ENCODE data around the gene LRRC26. TPM values are rescaled to one million over a fixed set of nuclear protein-coding genes. Genes with fewer than 3 reads are reported as not detected.

The LRRC26 gene
- total RNA-seq, 1 donor: not detected

- TF ChIP-seq, protein P1, sequence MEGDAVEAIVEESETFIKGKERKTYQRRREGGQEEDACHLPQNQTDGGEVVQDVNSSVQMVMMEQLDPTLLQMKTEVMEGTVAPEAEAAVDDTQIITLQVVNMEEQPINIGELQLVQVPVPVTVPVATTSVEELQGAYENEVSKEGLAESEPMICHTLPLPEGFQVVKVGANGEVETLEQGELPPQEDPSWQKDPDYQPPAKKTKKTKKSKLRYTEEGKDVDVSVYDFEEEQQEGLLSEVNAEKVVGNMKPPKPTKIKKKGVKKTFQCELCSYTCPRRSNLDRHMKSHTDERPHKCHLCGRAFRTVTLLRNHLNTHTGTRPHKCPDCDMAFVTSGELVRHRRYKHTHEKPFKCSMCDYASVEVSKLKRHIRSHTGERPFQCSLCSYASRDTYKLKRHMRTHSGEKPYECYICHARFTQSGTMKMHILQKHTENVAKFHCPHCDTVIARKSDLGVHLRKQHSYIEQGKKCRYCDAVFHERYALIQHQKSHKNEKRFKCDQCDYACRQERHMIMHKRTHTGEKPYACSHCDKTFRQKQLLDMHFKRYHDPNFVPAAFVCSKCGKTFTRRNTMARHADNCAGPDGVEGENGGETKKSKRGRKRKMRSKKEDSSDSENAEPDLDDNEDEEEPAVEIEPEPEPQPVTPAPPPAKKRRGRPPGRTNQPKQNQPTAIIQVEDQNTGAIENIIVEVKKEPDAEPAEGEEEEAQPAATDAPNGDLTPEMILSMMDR (IDR thresholded peaks at IDR 0.05; ENCODE audit: insufficient read depth, low read length): no peak
- DNase-seq (ENCODE audit: low read depth): no peak
- H3K4me3 ChIP-seq (ENCODE audit: low read depth, low read length): no peak overlapping the region
Measured at GRCh38 chr9:137192448-137192780, 22.6 kb upstream of the LRRC26 start.

GRCh38 chr9:137191691-137192447, 22.0 kb upstream of the LRRC26 start:
- H3K4me3 ChIP-seq (ENCODE audit: low read depth, low read length): no peak overlapping the region
- TF ChIP-seq, protein P1 (IDR thresholded peaks at IDR 0.05; ENCODE audit: insufficient read depth, low read length): no peak
- no peak for DNase-seq (ENCODE audit: low read depth)

DNA sequence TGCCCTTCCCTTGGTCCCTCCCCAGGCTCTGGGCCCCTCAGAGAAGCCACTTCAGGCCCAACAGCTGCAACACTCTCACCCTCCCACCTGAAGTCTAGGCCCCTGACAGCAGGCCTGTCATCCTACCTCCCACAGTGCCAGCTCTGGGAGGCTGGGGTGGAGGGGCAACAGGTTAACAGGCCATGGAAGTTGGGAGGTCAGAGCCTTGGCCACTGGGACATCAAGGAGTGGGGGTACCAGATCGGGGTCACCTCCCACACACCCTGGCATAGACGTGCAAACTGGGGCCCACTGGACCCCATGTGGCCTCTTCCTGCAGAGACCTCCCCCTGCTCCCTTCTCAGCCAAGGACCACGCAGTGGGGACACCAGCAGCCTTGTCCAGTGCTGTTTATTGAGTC, 21.4 kb upstream of the LRRC26 start:
- TF ChIP-seq, protein P1 (IDR thresholded peaks at IDR 0.05; ENCODE audit: insufficient read depth, low read length): no peak
- no peak for DNase-seq (ENCODE audit: low read depth)

DNA sequence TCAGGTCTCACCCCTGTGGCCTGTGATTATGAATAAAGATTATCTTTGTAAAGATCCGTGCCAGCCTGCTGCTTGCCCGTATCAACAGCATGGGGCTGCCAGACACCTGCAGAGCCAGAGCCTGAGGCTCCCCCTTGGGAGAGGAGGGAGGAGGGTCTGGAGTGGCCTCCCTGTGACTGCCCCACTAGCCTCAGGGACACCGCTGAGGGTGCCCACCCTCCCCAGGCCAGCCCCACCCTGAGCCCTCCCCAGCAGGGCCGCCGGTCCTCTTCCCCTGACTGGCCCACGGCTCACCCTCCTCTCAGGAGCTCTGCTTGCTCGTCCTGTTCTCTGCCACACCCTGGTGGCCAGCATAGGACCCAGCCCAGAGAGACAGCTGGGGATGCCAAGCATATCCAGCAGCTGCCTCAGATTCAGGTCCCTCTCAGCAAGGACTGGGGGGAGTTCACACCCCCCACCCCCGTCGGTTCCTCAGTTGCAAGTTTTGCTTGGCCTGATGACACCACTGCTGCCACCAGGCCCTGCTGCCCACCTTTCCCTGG, 20.5 kb upstream of the LRRC26 start:
- no peak for DNase-seq (ENCODE audit: low read depth)
- TF ChIP-seq, protein P1 (IDR thresholded peaks at IDR 0.05; ENCODE audit: insufficient read depth, low read length): no peak
- H3K4me3 ChIP-seq (ENCODE audit: low read depth, low read length): peak overlapping the region; percentile 96

More for the DNA sequence above, 21.4 kb upstream of the LRRC26 start:
- no peak overlapping the region for H3K4me3 ChIP-seq (ENCODE audit: low read depth, low read length)

- H3K4me3 ChIP-seq (ENCODE audit: low read depth, low read length): peak overlapping the region; percentile 96
- TF ChIP-seq, protein P1 (IDR thresholded peaks at IDR 0.05; ENCODE audit: insufficient read depth, low read length): no peak
- DNase-seq (ENCODE audit: low read depth): no peak
Measured at GRCh38 chr9:137189297-137190295, 19.7 kb upstream of the LRRC26 start.

DNA sequence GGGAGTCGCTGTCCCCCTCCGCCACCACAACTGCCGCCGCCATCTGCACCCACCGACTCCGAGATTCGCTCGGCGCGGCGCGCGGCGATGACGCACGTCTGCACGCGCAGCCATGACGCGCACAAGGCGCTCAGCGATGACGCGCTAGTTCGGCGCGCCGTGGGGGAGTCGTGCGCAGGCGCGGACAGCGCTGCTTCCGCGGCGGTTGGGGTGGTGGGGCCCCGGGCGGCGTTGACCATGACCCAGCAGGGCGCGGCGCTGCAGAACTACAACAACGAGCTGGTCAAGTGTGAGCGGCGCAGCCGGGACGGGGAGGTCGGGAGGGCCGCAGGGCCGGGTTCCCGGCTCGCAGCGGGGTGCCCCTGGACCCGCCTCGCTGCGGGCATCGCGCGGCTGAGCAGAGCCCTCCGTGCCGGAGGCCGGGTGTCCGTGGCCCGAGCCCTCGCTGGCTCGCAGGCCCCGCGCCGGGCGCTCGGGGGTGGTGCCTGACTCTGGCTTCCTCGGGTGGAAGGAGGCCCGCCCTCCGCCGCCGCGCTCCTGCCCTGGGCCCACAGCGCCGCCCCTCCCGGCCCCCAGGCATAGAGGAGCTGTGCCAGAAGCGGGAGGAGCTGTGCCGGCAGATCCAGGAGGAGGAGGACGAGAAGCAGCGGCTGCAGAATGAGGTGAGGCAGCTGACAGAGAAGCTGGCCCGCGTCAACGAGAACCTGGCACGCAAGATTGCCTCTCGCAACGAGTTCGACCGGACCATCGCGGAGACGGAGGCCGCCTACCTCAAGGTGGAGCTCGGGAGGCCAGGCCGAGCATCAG, 18.8 kb upstream of the LRRC26 start, which contains the start of the genes ANAPC2 and SSNA1:
TSS of gene ANAPC2 (minus strand) at position 71 of the 807 bp plus-strand sequence. CDS start at position 43, 28 bp downstream.
TSS of gene SSNA1 (plus strand) at position 187 of the 807 bp plus-strand sequence. CDS start at position 238, 51 bp downstream.
- DNase-seq (ENCODE audit: low read depth): peak; percentile 93
- peak within 1 kb of the TSS; percentile 96 for H3K4me3 ChIP-seq (ENCODE audit: low read depth, low read length)
- TF ChIP-seq, protein P1 (IDR thresholded peaks at IDR 0.05; ENCODE audit: insufficient read depth, low read length): peak; percentile 56
